ENCODE data around the gene EBF3.

DNA sequence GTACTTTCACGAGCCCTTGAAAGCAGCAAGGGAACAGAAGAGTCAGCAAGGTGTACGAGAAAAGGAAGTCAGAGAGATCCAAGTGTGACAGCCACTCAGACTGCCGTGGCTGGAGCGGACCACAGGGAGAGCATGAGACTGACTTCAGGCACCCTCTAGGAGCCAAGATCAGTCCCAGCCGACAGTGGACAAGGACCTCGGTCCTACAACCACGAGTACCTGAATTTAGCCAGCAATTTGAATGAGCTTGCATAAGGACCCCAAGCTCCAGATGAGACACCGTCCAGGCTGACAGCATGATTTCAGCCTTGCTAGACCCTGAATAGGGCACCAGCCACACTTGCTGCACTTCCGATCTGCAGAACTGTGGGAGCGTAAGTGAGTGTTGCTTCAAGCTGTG, 13.7 kb upstream of the EBF3 start:
- TF ChIP-seq POLR2AphosphoS5 (IDR thresholded peaks at IDR 0.05; ENCODE audit: borderline replicate concordance, low read depth, low read length) (no peak), EZH2 (IDR thresholded peaks at IDR 0.05) (no peak)
